ENCODE measurements around the gene IPO4.

Gene IPO4

DNA sequence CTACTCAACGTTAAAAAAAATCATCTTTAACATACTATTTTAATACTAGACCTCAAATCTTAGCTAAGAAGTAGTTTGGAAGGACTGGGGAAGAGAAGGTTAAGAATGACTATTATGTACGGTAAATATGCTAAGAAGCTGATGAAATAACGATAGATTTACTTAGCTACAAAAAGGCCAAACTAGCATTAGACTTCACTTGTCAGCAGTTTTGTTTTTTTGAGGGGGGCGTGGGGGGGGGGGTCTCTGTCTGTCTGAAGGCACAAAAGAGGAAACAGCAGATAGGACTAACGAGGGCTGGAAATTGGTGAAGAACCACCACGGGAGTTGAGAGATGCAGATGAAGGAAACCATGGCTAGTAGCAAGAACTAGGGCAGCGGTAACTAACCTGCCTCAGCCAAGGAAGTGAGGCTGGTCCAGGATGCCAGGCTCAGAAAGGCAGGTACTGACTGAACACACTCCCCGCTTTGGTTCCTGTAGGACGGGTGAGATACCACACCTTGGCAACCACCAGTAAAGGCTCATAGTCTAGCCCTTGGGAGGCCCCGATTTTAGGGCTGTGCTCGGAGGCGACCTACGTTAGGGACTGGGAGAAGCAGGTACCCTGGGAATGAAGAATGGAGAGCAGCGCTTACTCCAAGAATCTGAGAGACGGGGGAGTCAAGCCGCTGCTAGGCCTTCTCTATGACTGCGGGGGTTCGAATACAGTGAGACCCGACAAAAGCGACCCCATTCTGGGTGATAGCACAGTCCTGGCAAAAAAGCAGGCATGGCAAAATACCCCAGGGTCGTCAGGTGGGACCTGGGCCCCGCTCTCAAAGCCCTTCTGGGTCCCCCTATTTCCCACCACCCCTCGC is 42.9 kb upstream of the IPO4 start:
- H3F3A ChIP-seq (ENCODE audit: control insufficient read depth, insufficient read depth) = peaks cover 8% of the 10 kb centered on the region; the same call in 1 of the 2 replicates
- H3K27me3 ChIP-seq (ENCODE audit: control insufficient read depth, low read length) = no peaks in the 10 kb centered on the region
- H3K27ac ChIP-seq (ENCODE audit: low read depth, low read length) = peak overlapping the region; percentile 65
- TF ChIP-seq CTCF (IDR thresholded peaks at IDR 0.05; ENCODE audit: low read depth, low read length, poor library complexity, severe bottlenecking) = no peak
- no peak for TF ChIP-seq EZH2phosphoT487 (IDR thresholded peaks at IDR 0.05; ENCODE audit: borderline replicate concordance, low read length)
- H3K36me3 ChIP-seq (ENCODE audit: control insufficient read depth, low read length) = peaks cover 52% of the 10 kb centered on the region
- H4K20me1 ChIP-seq (ENCODE audit: control insufficient read depth, insufficient read depth, low read depth, low read length) = peaks cover 3% of the 10 kb centered on the region; the same call in 1 of the 2 replicates
- peaks cover 80% of the 10 kb centered on the region for H3K79me2 ChIP-seq (ENCODE audit: control insufficient read depth, low read length)
- no peaks in the 10 kb centered on the region for H3K9me2 ChIP-seq (replicated peaks; ENCODE audit: control insufficient read depth, low read length)
- peak overlapping the region; percentile 83 for H3K4me2 ChIP-seq (ENCODE audit: low read length)
- peak overlapping the region; percentile 81 for H3K4me3 ChIP-seq (ENCODE audit: low read length)
- H3K4me1 ChIP-seq (ENCODE audit: control insufficient read depth, low read length) = peaks cover 29% of the 10 kb centered on the region
- no peaks in the 10 kb centered on the region for H3K9me3 ChIP-seq (ENCODE audit: control insufficient read depth, insufficient read depth, low read length)

- TF ChIP-seq EZH2phosphoT487 (IDR thresholded peaks at IDR 0.05; ENCODE audit: borderline replicate concordance, low read length) = no peak
- TF ChIP-seq CTCF (IDR thresholded peaks at IDR 0.05; ENCODE audit: low read depth, low read length, poor library complexity, severe bottlenecking) = no peak
- H3K79me2 ChIP-seq (ENCODE audit: control insufficient read depth, low read length) = peaks cover 88% of the 10 kb centered on the region
- H3K4me2 ChIP-seq (ENCODE audit: low read length) = no peak overlapping the region
Measured at GRCh38 chr14:24228902-24229301, 40.3 kb upstream of the IPO4 start.

GRCh38 chr14:24226473-24226872 is 37.9 kb upstream of the IPO4 start:
- Histone ChIP-seq H3F3A (ENCODE audit: control insufficient read depth, insufficient read depth) (peaks cover 8% of the 10 kb centered on the region; the same call in 1 of the 2 replicates), H3K4me1 (ENCODE audit: control insufficient read depth, low read length) (peaks cover 8% of the 10 kb centered on the region), H3K9me3 (ENCODE audit: control insufficient read depth, insufficient read depth, low read length) (no peaks in the 10 kb centered on the region), H3K79me2 (ENCODE audit: control insufficient read depth, low read length) (peaks cover 83% of the 10 kb centered on the region), H4K20me1 (ENCODE audit: control insufficient read depth, insufficient read depth, low read depth, low read length) (peaks cover 7% of the 10 kb centered on the region), H3K27me3 (ENCODE audit: control insufficient read depth, low read length) (no peaks in the 10 kb centered on the region), H3K4me2 (ENCODE audit: low read length) (no peak overlapping the region), H3K9me2 (replicated peaks; ENCODE audit: control insufficient read depth, low read length) (no peaks in the 10 kb centered on the region), H3K27ac (ENCODE audit: low read depth, low read length) (no peak overlapping the region), H3K4me3 (ENCODE audit: low read length) (no peak overlapping the region), H3K36me3 (ENCODE audit: control insufficient read depth, low read length) (peaks cover 31% of the 10 kb centered on the region)
- no peak for TF ChIP-seq CTCF (IDR thresholded peaks at IDR 0.05; ENCODE audit: low read depth, low read length, poor library complexity, severe bottlenecking)
- no peak for TF ChIP-seq EZH2phosphoT487 (IDR thresholded peaks at IDR 0.05; ENCODE audit: borderline replicate concordance, low read length)

More at GRCh38 chr14:24228902-24229301, 40.3 kb upstream of the IPO4 start:
- H3K4me3 ChIP-seq (ENCODE audit: low read length) = no peak overlapping the region
- no peaks in the 10 kb centered on the region for H3K9me2 ChIP-seq (replicated peaks; ENCODE audit: control insufficient read depth, low read length)
- no peak overlapping the region for H3K27ac ChIP-seq (ENCODE audit: low read depth, low read length)
- H3K27me3 ChIP-seq (ENCODE audit: control insufficient read depth, low read length) = no peaks in the 10 kb centered on the region
- no peaks in the 10 kb centered on the region for H3K9me3 ChIP-seq (ENCODE audit: control insufficient read depth, insufficient read depth, low read length)
- H3K36me3 ChIP-seq (ENCODE audit: control insufficient read depth, low read length) = peaks cover 39% of the 10 kb centered on the region
- peaks cover 17% of the 10 kb centered on the region for H3K4me1 ChIP-seq (ENCODE audit: control insufficient read depth, low read length)
- H3F3A ChIP-seq (ENCODE audit: control insufficient read depth, insufficient read depth) = peaks cover 5% of the 10 kb centered on the region; the same call in 1 of the 2 replicates
- peaks cover 7% of the 10 kb centered on the region for H4K20me1 ChIP-seq (ENCODE audit: control insufficient read depth, insufficient read depth, low read depth, low read length)

Data from DOHH2 (cell line).